Neural progenitor cell (in vitro differentiated cells): ENCODE measurements around the gene COLEC12.

Experiments used
- EZH2 ChIP-seq: fragments of 200-600 bp; sonication (generic); IDR thresholded peaks from 2 replicates; pipeline ENCODE4 v1.6.1; 2017; ENCODE audit warnings: antibody characterized with exemption, mild to moderate bottlenecking, moderate library complexity
- TF ChIP-seq, protein P1 (sequence below): fragments of 200-600 bp; sonication (generic); IDR thresholded peaks from 2 replicates; pipeline ENCODE4 v1.5.1; 2017; ENCODE audit warnings: antibody characterized with exemption, mild to moderate bottlenecking

DNA sequence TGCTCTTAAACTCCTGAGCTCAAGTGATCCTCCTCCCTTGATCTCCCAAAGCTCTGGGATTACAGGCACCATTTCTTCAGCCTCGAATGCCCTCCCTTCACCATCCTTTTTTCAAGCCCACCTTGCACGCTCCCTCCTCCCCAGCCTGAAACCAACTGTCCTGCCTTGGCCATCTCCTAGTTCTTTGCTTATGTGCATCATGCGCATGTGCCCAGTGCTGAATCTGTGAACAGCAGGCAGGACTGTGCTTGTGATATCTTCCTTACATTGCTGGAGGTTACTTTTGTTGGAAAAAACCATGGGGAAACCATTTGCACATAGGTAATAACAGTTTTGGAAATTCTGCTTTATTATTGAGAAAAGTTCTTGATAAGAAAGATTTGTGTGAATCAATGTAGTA lies 49.5 kb upstream of the COLEC12 start:
- TF ChIP-seq, protein P1, sequence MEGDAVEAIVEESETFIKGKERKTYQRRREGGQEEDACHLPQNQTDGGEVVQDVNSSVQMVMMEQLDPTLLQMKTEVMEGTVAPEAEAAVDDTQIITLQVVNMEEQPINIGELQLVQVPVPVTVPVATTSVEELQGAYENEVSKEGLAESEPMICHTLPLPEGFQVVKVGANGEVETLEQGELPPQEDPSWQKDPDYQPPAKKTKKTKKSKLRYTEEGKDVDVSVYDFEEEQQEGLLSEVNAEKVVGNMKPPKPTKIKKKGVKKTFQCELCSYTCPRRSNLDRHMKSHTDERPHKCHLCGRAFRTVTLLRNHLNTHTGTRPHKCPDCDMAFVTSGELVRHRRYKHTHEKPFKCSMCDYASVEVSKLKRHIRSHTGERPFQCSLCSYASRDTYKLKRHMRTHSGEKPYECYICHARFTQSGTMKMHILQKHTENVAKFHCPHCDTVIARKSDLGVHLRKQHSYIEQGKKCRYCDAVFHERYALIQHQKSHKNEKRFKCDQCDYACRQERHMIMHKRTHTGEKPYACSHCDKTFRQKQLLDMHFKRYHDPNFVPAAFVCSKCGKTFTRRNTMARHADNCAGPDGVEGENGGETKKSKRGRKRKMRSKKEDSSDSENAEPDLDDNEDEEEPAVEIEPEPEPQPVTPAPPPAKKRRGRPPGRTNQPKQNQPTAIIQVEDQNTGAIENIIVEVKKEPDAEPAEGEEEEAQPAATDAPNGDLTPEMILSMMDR: no peak
- TF ChIP-seq EZH2: no peak
